GM12865 (cell line): ENCODE data around the gene FBXW12.

ENCODE experiments used
- DNase-seq: peaks from one replicate; pipeline ENCODE4 v3.0.0; 2010; ENCODE audit warnings: low read depth
- H3K4me3 ChIP-seq: 2 replicates; pipeline ENCODE4 v1.5.1; 2011; ENCODE audit warnings: mild to moderate bottlenecking, low read depth, low read length, control low read depth
- CTCF ChIP-seq: IDR thresholded peaks from 2 replicates; pipeline ENCODE4 v1.5.1; 2011; ENCODE audit warnings: low read length, control low read depth, low read depth, inconsistent platforms; ENCODE audit not compliant: insufficient read depth; ENCODE audit errors: missing control alignments

FBXW12 gene

GRCh38 chr3:48404440-48405342, 32.7 kb downstream of the FBXW12 start:
- no peak for TF ChIP-seq CTCF
- H3K4me3 ChIP-seq, result no peak overlapping the region
- no peak for DNase-seq

DNA sequence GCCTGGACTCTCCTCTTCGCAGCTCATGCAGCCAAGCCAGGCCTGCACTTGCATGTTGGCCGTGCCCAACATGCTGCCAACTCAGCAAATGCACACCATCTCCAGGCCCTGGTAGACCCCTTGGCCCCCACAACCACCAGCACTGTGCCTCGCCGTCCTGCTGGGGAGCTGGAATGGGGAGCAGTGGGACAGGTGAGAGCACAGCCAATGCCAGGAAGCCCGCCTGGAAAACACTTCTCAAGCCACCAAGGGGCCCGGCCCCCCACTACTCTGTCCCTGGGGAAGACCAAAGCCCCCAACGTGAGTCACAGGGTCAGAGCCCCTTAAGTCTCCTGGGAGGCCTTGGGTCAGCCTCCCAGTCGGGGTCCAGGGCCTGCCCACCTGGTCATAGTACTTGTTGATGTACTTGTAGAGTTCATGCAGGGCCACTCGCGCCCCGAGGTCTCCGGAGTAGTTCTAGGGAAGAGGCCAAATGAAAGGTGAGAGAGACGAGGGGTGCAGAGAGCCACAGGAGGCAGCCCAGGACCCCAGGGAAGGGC, 33.4 kb downstream of the FBXW12 start:
- no peak for TF ChIP-seq CTCF
- no peak overlapping the region for H3K4me3 ChIP-seq
- DNase-seq, result no peak

DNA sequence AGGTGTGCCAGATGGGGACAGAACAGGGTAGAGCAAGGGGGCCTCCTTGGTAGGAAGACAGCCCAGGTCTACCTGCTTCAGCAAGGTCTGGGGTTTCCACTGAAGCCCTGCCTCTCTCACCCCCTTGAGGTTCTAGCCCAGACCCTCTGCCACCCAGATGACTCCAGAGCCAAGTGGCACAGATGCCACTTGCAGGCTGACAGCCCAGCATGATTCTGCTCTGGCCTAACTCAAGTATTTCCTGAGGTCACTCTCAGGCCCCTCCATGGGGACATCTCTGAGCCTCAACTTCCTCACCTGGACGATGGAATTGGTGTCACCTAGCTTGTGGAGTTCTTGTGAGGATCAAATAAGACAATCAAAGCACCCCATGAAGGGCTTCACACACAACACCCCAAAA, 34.0 kb downstream of the FBXW12 start:
- H3K4me3 ChIP-seq, result no peak overlapping the region
- DNase-seq, result no peak
- no peak for TF ChIP-seq CTCF

- DNase-seq, result no peak
Observed at GRCh38 chr3:48406443-48407431, 34.7 kb downstream of the FBXW12 start.

DNA sequence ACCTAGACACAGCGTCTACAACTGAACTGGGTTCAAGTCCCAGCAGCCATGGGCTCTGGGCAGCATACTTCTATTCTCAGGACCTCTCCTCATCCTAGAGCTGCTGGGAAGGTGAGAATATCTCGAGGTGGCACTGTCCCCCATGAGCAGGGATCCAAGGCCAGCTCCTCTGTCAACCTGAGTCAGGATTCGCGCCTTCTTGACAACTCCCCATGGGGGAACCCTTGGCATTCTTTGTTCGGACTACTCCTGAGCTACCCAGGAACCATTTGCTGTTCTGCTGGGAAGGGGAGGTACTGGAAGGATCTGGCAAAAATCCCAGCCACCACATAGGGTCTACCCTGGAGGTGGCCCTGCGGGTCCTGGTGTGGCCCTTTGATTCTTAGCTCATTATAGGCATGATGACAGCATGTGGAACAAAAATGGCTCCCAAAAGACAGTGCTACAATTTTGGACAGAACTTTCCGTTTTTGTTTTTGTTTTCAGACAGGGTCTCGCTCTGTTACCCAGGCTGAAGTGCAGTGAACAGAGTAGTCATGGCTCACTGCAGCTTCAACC, 35.6 kb downstream of the FBXW12 start:
- no peak for TF ChIP-seq CTCF

More at GRCh38 chr3:48406443-48407431, 34.7 kb downstream of the FBXW12 start:
- no peak overlapping the region for H3K4me3 ChIP-seq
- TF ChIP-seq CTCF, result no peak

GRCh38 chr3:48408823-48409281, 36.8 kb downstream of the FBXW12 start:
- no peak overlapping the region for H3K4me3 ChIP-seq
- no peak for DNase-seq
- TF ChIP-seq CTCF, result peak; percentile 19

More for the DNA sequence above, 35.6 kb downstream of the FBXW12 start:
- DNase-seq, result no peak
- H3K4me3 ChIP-seq, result no peak overlapping the region
